GM21528 (cell line): ENCODE results near the gene SSBP3.
"Not testable (repeated sequence)": the region's sequence is repeated elsewhere in the genome, so short reads cannot be mapped to it uniquely, and the experiment has no call there.

ENCODE experiments used
- ATAC-seq: cut with Tn5 transposase; IDR thresholded peaks from one replicate; pipeline ENCODE4 v1.9.1; 2021; ENCODE audit warnings: mild to moderate bottlenecking, moderate library complexity; ENCODE audit not compliant: unreplicated experiment, low FRiP score

SSBP3 gene

DNA sequence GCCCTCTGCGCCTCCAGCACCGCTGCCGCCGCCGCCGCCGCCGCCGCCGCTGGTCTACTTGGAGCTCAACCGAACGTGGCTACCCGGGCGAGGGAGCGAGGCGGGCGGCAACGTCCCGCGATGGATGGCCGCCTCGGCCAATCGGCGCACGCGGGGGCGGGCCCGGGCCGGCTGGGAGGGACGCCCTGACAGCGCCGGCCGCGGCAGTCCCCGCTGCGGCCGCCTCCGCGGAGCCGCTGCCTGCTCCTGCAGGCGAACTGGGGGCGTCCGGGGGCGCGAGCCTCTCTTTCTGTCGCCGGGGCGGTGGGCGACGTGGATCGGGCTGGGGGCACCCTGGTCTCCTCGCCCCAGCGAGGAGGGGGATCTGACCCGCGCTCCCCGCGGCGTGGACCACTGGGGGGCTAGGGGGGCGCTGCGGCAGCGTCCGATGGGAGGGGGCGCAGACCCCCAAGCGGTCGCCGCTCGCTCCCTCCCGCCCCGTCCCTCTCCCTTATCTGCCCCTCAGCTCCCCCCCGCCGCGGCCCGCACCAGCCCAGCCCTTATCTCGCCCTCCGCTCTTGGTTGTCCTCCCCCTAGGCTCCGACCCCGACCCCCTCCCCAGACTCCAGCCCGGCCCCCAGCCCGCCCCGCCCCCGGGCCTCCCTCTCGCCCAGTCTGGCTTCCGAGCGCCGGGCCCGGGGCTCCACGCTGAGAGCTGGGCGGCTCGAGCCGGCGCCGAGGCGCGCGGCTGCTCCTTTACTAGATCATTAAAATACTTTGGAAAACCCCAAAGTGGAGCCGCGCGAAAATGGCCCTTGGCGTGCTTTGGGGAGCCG, at the start of gene SSBP3:
TSS of gene SSBP3 (minus strand) at position 56 of the 815 bp plus-strand sequence.
- peak; percentile 81 for ATAC-seq

DNA sequence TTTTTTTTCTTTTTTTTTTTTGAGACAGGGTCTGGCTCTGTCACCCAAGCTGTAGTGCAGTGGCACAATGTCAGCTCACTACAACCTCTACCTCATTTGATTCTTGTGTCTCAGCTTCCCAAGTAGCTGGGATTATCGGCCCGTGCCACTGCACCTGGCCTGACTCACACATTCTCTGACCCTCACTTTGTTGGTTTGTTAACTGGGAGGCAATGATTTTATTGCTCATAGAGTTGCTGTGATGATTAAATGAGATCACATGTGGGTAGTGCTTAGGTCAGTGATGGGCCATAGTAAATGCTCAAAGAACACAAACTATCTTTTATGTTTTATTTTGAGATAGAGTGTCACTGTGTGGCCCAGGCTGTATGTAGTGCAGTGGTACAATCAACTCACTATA, 47.3 kb upstream of the SSBP3 start:
- no peak for ATAC-seq

DNA sequence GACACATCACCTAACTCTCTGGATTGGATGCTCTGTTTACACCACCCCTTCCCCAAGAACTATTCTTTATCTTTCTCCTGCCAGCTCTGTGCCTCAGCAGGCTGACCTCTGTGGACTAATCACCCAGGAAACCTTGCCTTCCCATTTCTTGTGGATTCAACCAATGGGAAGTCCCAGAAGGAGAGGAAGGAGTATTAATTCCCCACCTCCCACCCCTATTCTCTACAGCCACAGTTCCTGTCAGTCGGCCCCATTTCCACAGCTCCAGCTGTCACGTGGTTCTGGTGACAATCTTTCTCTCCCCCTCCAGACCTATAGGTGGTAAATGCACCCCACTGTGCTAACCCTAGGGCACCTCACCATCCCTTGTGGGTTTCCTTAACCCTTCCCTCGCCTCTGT, 46.8 kb upstream of the SSBP3 start:
- no peak for ATAC-seq

DNA sequence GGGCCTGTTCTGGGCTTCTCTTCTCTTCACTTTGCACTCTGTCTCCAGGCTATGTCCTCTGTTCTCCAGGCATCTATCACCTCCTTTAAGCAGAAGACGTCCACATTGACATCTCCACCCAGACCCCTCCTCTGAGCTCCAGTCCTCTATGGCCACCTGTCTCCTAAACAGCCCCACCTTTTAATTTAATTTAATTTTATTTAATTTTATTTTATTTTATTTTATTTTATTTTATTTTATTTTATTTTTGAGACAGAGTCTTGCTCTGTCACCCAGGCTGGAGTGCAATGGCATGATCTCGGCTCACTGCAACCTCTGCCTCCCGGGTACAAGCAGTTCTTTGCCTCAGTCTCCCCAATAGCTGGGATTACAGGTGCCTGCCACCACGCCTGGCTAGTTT, 43.2 kb upstream of the SSBP3 start:
- not testable (repeated sequence) for ATAC-seq

DNA sequence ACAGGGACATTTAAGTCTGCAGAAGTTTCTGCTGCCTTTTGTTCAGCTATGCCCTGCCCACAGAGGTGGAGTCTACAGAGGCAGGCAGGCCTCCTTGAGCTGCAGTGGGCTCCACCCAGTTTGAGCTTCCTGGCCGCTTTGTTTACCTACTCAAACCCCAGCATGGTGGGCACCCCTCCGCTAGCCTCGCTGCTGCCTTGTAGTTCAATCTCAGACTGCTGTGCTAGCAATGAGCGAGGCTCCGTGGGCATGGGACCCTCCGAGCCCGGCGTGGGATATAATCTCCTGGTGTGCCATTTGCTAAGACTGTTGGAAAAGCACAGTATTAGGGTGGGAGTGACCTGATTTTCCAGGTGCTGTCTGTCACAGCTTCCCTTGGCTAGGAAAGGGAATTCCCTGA, 42.6 kb upstream of the SSBP3 start:
- not testable (repeated sequence) for ATAC-seq

DNA sequence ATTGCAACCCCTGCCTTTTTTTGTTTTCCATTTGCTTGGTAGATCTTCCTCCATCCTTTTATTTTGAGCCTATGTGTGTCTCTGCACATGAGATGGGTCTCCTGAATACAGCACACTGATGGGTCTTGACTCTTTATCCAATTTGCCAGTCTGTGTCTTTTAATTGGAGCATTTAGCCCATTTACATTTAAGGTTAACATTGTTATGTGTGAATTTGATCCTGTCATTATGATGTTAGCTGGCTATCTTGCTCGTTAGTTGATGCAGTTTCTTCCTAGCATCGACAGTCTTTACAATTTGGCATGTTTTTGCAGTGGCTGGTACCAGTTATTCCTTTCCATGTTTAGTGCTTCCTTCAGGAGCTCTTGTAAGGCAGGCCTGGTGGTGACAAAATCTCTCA, 40.9 kb upstream of the SSBP3 start:
- ATAC-seq: not testable (repeated sequence)

DNA sequence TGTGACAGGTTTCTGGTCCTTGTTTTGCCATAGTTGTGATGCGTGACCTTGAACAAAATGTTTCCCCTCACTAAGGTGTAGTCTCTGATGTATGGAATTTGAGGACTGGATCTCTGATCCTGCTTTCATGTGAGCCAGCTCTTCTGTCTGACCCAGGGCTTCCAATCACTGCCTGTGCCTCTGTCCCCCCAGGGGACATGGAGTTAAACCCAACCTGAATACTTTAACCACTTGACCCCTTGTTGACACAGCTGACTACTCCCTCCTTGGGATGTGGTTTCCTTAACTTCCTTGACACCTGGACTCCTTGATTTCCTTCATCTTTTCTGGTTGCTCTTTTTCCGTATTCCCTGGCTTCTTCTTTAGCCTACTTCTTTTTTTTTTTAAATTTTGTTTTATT, 36.0 kb upstream of the SSBP3 start:
- no peak for ATAC-seq

DNA sequence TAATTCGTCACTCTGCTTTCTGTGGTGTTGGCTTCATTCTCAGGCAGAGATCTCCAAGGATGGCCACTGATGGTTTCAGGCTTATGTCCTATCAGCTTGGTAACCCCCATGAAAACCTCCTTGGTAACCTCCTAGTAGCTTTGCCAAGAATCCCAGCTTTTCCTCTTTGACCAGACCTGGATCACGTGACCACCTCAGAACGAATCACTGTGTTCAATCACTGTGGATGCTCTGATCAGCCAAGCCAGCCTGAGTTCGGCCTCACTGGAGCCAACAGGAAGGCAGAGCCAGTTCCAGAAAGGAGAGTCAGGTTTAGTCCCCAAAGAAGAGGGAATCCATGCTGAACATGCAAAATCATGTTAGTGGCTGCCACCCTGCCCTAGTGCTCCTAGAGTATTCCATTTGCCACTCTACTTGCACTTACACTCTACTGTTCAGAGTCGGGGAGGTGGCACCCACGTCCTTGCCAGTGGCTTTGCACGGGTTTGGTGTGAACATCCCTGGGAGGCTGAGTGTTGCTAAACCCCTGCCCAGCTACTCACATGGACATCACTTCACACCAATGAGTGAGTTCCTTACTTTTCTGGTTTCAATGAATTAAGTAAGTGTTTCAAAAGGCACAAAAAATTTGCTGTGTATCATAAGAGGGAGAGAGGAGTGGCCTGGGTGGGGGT, 33.5 kb upstream of the SSBP3 start:
- no peak for ATAC-seq

DNA sequence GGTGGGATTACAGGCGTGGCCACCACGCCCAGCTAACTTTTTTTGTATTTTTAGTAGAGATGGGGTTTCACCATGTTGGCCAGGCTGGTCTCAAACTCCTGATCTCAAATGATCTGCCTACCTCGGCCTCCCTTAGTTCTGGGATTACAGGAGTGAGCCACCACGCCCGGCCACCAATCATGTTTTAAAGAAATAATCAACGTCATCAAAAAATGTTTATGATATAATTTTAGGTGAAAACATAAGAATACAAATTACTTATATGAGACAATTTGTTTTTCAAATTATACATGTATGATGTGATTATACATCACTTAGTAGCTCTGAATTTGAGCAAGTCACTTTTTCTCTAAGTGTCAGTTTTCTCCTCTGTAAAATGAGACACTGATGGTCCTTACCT, 31.6 kb upstream of the SSBP3 start:
- no peak for ATAC-seq

DNA sequence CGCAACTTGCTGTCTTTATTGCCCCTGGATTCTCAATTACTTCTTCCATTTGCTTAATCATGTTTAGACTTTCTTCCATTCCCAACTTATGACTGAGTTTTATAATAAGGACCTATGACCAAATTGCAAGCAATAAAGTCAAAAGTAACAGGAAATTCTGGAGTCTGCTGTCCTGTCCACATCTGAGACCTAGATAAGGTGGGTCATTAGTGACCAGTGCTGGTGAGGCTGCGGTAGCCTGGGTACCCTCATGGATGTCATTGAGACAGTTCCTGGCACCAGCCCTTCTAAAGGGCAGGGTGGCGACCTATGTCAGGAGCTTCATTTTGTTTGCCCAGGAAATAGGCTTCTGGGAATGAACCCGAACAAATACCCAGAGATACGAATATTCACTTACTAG, 30.6 kb upstream of the SSBP3 start:
- no peak for ATAC-seq

DNA sequence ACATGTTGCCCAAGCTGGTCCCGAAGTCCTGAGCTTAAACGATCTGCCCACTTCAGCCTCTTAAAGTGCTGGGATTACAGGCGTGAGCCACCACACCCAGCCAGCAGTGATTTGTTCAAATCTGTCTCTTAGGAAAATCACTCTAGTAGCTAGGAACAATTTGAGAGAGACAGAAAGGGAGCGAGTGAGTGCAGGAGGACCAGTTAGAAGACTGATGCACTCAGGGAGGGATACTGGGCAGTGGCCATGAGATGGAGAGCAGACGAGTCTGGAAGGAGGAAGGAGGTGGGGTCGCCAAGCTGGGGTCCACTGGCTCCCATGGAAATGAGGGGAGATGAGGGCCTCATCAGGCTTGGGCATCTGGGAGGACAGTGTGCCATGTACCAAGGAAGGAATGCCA, 23.6 kb upstream of the SSBP3 start:
- no peak for ATAC-seq

DNA sequence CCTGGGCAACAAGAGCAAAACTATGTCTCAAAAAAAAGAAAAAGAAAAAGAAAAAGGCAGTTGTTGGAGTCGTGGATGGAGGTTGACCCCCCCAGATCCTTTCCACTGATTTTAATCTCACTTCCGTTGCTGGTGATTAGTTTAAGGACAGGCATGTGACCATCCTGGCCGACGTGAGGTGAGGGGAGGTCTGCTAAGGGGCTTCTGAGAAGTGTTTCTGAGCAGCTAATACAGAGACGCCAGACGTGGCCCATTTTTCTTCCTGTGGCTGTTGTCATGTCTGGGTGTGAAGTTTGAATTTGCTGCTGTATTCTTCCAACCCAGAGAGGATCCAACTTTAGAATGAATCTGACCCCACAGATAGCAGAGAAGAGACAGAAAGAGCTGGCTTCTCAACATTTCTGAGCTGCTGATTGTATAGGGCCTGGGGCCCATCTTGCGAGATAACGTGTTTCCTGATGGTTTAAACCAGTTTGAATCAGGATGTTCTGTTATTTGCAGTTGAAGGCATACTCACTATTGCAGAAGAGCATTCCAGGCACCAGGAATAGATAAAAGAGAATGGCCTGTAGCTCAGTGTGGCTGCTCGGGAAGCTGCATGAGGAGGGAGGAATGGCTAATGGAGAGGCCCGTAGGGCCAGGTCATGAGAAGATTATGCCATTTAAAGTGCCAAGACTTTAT, 22.8 kb upstream of the SSBP3 start:
- no peak for ATAC-seq

DNA sequence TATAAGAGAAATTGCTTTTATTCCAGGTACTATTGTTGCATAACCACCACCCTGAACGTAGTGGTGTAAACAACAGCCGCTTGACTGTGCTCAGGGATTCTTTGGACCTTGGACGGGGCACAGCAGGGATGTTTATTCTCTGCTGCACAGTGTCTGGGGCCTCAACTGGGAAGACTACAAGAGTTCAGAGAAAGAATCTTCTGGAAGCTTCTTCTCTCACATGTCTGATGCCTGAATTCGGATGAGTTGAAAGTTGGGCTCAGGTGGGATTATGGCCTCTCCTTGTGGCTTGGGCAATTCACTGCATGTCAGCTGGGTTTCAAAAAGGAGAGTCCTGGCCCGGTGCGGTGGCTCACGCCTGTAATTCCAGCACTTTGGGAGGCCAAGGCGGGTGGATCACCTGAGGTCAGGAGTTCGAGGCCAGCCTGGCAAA, 19.0 kb upstream of the SSBP3 start:
- ATAC-seq: no peak

DNA sequence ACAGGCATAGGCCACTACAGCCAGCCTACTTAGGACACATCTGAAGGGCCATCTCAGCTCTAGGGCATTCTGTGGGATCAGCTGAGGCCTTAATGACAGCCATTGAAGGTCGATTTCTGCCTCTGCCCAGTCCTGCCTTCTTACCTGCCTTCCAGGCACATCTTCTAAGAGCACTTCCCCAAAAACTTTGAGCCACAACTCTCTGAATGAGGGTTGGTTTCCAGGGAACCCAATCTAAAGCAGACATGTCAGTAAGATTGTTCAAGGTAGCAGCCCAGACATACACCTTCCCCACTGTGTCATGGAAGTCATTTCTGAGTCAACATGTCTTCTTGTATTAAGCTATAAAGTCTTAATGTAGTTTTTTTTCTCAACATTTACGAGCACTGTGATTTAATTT, 18.2 kb upstream of the SSBP3 start:
- no peak for ATAC-seq

DNA sequence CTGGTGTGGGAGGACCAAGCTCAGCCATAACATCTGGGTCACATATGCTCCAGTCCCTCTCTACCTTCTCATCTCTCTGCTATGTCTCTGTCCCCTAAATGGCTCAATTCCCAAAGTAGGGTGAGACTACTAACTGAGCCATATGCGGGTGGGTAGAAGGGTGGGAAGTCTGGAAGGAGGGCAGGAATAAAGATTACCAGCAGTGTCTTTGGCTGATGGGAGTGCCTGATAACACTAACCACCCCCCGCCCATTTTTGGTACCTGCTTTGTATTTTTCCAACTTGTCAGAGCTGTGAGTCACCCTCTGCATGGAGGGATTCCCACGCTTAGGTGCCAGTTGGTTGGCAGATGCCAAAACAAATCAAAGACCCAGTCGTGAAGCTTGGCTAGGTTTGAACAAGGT, 14.9 kb upstream of the SSBP3 start:
- ATAC-seq: no peak

DNA sequence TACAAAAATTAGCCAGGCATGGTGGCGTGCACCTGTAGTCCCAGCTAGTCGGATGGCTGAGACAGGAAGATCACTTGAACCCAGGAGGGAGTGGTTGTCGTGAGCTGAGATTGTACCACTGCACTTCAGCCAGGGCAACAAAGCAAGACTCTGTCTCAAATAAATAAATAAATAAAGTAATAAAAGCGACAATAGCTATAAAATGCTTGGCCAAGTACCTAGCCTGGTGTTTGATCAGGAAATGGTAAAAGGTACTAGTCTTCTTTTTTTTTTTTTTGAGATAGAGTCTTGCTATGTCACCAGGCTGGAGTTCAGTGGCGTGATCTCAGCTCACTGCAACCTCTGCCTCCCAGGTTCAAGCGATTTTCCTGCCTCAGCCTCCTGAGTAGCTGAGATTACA, 12.4 kb upstream of the SSBP3 start:
- ATAC-seq: not testable (repeated sequence)

DNA sequence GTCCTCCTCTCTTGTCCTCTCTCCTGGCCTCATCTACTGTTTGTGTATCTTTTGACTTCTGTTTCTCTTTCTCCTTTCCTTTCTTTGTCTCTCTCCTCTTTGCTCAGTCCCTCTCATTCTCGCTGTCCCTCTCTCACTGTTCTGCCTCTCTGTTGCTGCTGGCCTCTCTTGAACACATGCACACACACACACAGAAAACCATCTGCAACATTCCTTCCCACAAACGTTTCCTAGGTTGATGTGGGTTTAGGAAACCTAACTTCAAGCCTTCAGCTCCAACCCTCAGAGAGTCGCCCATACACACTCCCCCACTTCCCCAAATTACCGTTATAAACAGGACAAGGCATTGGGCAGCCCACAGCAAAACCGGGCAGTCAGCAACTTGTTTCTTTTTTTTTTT, 10.9 kb upstream of the SSBP3 start:
- ATAC-seq: no peak

DNA sequence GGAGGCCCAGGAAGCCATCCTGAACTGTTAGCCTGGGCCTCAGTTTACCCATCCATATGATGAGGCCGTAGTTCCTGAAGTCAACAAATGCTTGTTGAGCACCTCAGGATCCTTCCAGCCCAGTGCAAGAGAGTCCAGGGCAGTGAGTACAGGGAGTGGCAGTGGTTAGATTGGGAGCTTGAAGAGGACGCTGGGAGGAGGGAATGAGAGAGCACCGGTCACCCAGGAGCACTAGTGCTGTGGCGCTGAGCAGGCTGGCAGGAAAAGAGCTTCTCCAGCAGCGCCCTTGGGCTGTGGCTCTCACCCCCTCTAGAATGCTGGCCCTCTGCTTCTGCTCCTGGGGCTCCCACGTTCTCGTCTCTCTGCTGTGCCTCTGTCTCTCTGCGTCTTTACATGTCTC, 10.2 kb upstream of the SSBP3 start:
- ATAC-seq: no peak

DNA sequence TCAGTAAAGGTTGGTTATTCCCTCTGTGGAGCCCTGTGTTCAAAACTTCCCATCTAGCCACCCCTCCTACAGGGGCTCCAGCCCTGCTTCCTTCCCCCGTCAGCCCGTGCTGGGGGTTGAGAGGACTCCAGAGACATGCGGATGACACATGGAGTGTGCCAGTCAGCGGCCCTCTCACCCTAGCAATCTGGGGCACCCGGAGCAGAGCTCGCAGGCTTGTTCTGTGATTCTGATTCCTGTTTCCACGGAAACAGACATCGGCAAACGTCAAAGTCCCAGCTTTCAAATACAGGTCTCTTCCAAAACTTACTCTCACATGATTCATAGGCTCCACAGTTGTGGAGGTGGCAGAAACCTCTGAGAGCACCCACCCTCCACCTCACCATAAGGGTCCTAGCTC, 9.8 kb upstream of the SSBP3 start:
- ATAC-seq: no peak

DNA sequence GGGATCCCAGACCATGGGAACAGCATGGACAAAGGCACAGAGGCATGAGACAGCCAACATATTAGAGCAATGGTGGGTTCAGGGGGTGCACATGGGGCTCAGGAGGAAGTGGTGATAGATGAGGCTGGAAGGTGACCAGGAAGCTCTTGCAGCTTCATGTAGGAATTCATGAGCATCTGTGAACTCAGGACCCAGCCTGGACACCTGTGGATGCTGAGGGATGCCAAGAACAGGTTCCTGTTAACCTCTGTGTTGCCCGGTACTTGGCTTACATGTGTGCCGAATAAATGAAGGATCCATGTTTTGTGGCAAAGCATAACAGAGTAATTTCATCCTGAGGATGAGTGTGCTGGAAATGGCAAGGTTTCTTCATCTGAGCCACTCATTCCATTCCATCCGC, 9.3 kb upstream of the SSBP3 start:
- ATAC-seq: no peak

DNA sequence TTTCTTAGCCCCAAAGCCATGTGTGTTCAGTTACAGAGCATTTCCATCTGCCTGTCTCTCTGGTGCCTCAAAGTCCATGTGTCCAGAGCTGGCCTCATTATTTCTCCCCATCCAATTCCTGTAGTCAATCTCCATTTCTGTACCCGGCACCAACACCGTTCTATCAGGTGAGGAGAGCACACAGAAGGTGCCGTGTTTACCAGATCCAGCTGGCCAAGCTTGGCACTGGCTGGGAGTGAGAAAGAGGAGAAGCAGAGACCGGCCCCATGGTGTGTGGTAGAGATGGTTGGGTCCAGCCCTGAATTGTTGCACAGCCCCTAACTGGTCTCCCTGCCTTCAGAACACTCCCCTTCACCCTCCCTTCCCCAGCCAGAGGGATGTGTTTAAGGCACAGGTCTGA, 7.5 kb upstream of the SSBP3 start:
- no peak for ATAC-seq

DNA sequence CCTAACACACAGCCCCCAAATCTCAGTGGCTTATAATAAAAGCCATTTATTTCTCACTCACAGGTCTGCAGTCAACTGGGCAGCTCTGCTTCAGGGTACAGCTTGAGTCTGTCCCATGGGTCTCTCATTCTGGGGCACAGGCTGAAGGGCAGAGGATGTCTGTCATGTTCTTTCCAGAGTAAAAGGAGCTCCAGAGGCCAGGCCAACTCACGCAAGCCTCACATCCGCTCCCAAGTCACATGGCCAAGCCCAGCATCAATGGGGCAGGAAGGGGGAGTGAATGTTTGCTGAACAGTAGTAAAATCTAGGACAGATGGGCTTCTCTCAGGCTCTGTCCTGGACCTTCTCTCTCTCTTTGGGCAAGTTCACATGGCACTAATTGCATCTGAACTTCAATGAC, 7.1 kb upstream of the SSBP3 start:
- no peak for ATAC-seq
